Calu3 (cell line): ENCODE data around the gene SNRNP27. TPM values are rescaled to one million over a fixed set of nuclear protein-coding genes. Genes with fewer than 3 reads are reported as not detected.
A peak's percentile ranks its signal among the peaks of the same experiment; 100 is the strongest.

Experiments
- BruUV-seq: library from RNA; stranded (reverse); fragments of 400-500 nt; replicated peaks from 2 replicates; lab custom pipeline; 2021; lab: Mats Ljungman, UMichigan
- CTCF ChIA-PET: fragments of 300-600 bp; sonication (Branson Sonifier 250); formaldehyde crosslinking; loops from one replicate; lab custom pipeline; 2022; ENCODE audit warnings: antibody characterized with exemption; lab: Charles Lee
- DNase-seq: peaks from one replicate; pipeline ENCODE4 v3.0.0; 2022
- H3K27ac Mint-ChIP-seq: one replicate; pipeline ENCODE4 v1.8.0; 2022; ENCODE audit warnings: mixed read lengths; ENCODE audit not compliant: unreplicated experiment
- H3K27me3 Mint-ChIP-seq: one replicate; pipeline ENCODE4 v1.8.0; 2022; ENCODE audit warnings: mixed read lengths; ENCODE audit not compliant: unreplicated experiment
- H3K36me3 Mint-ChIP-seq: one replicate; pipeline ENCODE4 v1.8.0; 2022; ENCODE audit warnings: mild to moderate bottlenecking, moderate library complexity, mixed read lengths; ENCODE audit not compliant: insufficient read depth, unreplicated experiment
- H3K4me1 Mint-ChIP-seq: one replicate; pipeline ENCODE4 v1.8.0; 2022; ENCODE audit warnings: mild to moderate bottlenecking, low read depth, mixed read lengths; ENCODE audit not compliant: unreplicated experiment
- H3K4me3 Mint-ChIP-seq: one replicate; pipeline ENCODE4 v1.8.0; 2022; ENCODE audit warnings: mild to moderate bottlenecking, low read depth, moderate library complexity, mixed read lengths; ENCODE audit not compliant: unreplicated experiment
- H3K9me3 Mint-ChIP-seq: one replicate; pipeline ENCODE4 v1.8.0; 2022; ENCODE audit warnings: low read depth, mixed read lengths; ENCODE audit not compliant: unreplicated experiment
- intact Hi-C: fragments of 100-400 bp; cut with micrococcal nuclease; formaldehyde crosslinking; loops from one replicate; pipeline ENCODE4 v1.10.0; 2022; ENCODE audit not compliant: unreplicated experiment
- total RNA-seq: library from RNA; stranded (reverse); gene quantifications from 2 replicates; pipeline ENCODE4 v1.2.3, GENCODE V29; 2022
- TF ChIP-seq, protein P1 (sequence below): fragments of 200-600 bp; IDR thresholded peaks from one replicate; pipeline ENCODE4 v1.8.0; 2022; ENCODE audit warnings: antibody characterized with exemption; ENCODE audit not compliant: unreplicated experiment

Gene SNRNP27
- total RNA-seq, 1 experiment from 2014 or later, result 36.3 TPM

DNA sequence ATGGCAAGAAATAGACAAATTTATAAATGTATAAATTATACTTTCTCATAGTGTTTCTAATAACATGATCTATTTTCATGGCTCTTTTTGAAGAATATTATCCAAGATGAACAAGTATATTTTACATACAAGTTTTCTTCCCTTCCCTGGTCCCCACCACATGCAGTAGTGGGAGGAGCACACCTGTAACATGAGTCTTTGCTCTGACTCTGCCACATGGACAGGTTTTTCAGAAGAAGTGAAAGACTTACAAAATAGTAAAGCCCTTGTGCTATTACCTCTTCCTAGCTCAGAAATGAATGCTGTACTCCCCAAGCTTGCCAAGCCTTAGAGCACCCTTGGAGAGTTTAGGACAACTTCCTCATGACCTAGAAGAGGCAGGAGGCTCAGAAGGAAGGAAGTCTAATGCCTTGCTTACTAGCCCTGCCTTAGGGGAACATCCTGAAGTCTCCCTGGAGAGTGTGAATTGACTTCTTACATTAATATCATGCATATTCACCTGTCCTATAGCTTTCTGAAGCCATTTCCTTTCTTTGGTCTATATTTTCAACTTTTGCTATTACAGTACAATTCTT, 39.6 kb downstream of the SNRNP27 start:
- CTCF ChIA-PET, result interaction anchor here (0.9 to 2.1 kb wide), 2 partner anchors 19 to 138 kb away, joined by 5 to 8 read pairs; partner anchors contain the start of gene MXD1

DNA sequence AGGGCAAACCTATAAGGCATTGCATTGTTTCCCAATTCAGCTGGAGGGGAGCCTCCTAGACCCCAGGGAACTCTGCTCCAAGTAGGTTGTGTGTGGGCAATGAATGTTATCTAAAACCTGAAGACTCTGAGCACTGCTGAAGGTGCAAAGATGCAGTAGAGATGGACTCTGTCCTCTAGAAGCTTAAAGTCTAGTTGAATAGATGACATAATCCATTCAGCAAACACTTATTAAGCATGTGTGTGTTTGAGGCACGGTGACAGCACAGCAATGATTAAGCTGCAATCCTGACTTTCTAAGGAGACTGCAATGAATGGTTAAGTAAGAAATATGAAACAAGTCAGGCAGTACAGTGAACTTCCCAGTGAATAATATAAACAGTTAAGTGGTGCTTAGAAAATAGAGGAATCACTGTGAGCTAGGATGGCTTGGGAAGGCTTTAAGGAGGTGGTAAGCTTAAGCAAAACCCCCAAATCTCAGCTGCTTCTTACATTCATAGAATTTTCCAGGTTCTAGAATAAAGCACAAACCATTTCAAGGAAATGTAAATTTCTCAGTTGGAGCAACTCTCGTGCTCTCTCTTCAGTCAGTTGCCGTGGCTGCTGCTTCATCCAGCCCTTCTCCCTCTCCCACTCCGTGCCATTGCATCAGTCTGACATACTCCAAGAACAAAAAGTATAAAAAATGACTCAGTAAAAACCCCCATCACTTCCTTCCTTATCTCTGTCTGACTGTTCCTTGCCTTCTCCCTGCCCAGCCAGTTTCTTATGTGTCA, 40.3 kb downstream of the SNRNP27 start:
- TF ChIP-seq, protein P1, sequence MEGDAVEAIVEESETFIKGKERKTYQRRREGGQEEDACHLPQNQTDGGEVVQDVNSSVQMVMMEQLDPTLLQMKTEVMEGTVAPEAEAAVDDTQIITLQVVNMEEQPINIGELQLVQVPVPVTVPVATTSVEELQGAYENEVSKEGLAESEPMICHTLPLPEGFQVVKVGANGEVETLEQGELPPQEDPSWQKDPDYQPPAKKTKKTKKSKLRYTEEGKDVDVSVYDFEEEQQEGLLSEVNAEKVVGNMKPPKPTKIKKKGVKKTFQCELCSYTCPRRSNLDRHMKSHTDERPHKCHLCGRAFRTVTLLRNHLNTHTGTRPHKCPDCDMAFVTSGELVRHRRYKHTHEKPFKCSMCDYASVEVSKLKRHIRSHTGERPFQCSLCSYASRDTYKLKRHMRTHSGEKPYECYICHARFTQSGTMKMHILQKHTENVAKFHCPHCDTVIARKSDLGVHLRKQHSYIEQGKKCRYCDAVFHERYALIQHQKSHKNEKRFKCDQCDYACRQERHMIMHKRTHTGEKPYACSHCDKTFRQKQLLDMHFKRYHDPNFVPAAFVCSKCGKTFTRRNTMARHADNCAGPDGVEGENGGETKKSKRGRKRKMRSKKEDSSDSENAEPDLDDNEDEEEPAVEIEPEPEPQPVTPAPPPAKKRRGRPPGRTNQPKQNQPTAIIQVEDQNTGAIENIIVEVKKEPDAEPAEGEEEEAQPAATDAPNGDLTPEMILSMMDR, result no peak
- BruUV-seq, result no TSS peak
- peak; percentile 20 for DNase-seq
- CTCF ChIA-PET, result interaction anchor here (0.9 to 2.1 kb wide), 2 partner anchors 20 to 137 kb away, joined by 5 to 8 read pairs; partner anchors contain the start of gene MXD1
- intact Hi-C loops, result loop anchor here (5.0 kb wide), 1 partner anchor 138 kb away; no protein-coding TSS in a partner anchor
- Mint-ChIP-seq H3K9me3 (no peaks in the 10 kb centered on the region), H3K36me3 (peaks cover 26% of the 10 kb centered on the region), H3K27ac (peak overlapping the region; percentile 93), H3K4me1 (peaks cover 43% of the 10 kb centered on the region), H3K27me3 (no peaks in the 10 kb centered on the region), H3K4me3 (peak overlapping the region; percentile 49)

More for the DNA sequence above, 39.6 kb downstream of the SNRNP27 start:
- TF ChIP-seq, protein P1, result no peak
- Mint-ChIP-seq H3K36me3 (peaks cover 20% of the 10 kb centered on the region), H3K4me3 (no peak overlapping the region), H3K27ac (peak overlapping the region; percentile 93), H3K4me1 (peaks cover 43% of the 10 kb centered on the region), H3K9me3 (no peaks in the 10 kb centered on the region), H3K27me3 (no peaks in the 10 kb centered on the region)
- BruUV-seq, result no TSS peak
- DNase-seq, result no peak
- intact Hi-C loops, result loop anchor here (5.0 kb wide), 1 partner anchor 139 kb away; no protein-coding TSS in a partner anchor

DNA sequence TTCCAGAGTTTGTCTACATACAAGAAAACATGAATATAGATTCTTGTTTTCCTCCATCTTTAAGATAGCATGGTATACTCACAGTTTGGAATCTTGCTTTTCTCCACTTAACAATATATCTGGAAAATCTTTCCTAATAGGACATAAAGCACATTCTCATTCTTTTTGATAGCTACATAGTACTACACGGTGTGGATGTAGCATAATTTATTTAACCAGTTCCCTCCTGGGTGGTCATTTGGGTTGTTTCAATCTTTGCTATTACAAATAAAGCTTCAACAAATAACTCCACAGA, 40.8 kb downstream of the SNRNP27 start:
- TF ChIP-seq, protein P1, result no peak
- BruUV-seq, result no TSS peak
- Mint-ChIP-seq H3K27me3 (no peaks in the 10 kb centered on the region), H3K9me3 (no peaks in the 10 kb centered on the region), H3K36me3 (peaks cover 30% of the 10 kb centered on the region), H3K27ac (peak overlapping the region; percentile 93), H3K4me1 (peaks cover 43% of the 10 kb centered on the region), H3K4me3 (peak overlapping the region; percentile 49)
- CTCF ChIA-PET, result interaction anchor here (2.1 kb wide), 1 partner anchor 20 kb away, joined by 8 read pairs; the partner anchor contains the start of gene MXD1
- DNase-seq, result no peak
- intact Hi-C loops, result loop anchor here (5.0 kb wide), 1 partner anchor 138 kb away; no protein-coding TSS in a partner anchor

DNA sequence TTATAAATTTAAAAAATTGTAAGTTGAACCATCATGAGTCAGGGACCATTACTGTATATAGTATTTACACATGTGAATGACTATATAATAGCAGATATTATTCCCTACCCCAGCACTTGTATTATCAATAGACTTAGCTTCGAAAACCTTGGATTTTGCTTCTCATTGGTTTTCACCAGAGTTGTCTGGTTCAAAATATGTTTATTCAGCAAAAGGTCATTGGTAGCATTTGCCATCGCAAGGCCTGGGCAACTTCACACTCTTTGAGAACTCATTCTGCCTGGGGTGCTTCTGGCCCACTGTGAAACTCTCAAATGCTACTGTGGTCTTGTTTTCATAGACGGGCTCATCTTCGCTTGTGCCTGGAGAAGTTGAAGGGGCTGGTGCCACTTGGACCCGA, 41.3 kb downstream of the SNRNP27 start:
- intact Hi-C loops, result no loop called here
- Mint-ChIP-seq H3K4me1 (peaks cover 39% of the 10 kb centered on the region), H3K9me3 (no peaks in the 10 kb centered on the region), H3K27ac (no peak overlapping the region), H3K36me3 (peaks cover 35% of the 10 kb centered on the region), H3K4me3 (no peak overlapping the region), H3K27me3 (no peaks in the 10 kb centered on the region)
- TF ChIP-seq, protein P1, result no peak
- DNase-seq, result no peak
- no TSS peak for BruUV-seq
- CTCF ChIA-PET, result no interaction called here
